Measurements from ENCODE around the gene ASL. TPM values are rescaled to one million over a fixed set of nuclear protein-coding genes. Genes with fewer than 3 reads are reported as not detected.
"Not testable (repeated sequence)": the region's sequence is repeated elsewhere in the genome, so short reads cannot be mapped to it uniquely, and the experiment has no call there.

Gene ASL
- total and polyA plus RNA-seq, 9 of the 15 experiments (the other 6 are each of a cell fraction or from before 2014, with no cell fraction given), result 2.6 to 67.0 (median 33.3) TPM

GRCh38 chr7:66123175-66123528 is 47.5 kb downstream of the ASL start:
- WGBS (ENCODE audit: insufficient coverage, low coverage, missing lambda C conversion rate), result 94% methylated on average over 9 of the region's 9 CpGs
- ATAC-seq (no peak), FAIRE-seq (no peak), DNase-seq (ENCODE audit: extremely low read depth in 1 of 4, low spot score in 3 of 4) (no peak)
- Histone ChIP-seq H3K27ac (ENCODE audit: extremely low read depth, low read depth, low read length) (no peak overlapping the region), H3K4me1 (replicated peaks in 1 of 2; ENCODE audit: control insufficient read depth in 2 of 2, insufficient read depth in 2 of 2, low read length in 2 of 2) (peaks cover 13 to 20% of the 10 kb centered on the region in 2 experiments), H3K27me3 (ENCODE audit: control insufficient read depth in 2 of 2, insufficient read depth in 2 of 2, low read length in 2 of 2) (no peaks in the 10 kb centered on the region), H3K36me3 (ENCODE audit: control insufficient read depth, insufficient read depth, low read length) (peaks cover 69% of the 10 kb centered on the region), H3K9me1 (ENCODE audit: control insufficient read depth, insufficient read depth, low read length) (peaks cover 9% of the 10 kb centered on the region), H3K4me2 (ENCODE audit: insufficient read depth, low read length) (no peak overlapping the region), H3K79me2 (ENCODE audit: control insufficient read depth, insufficient read depth, low read length) (peaks cover 91% of the 10 kb centered on the region), H4K20me1 (replicated peaks; ENCODE audit: control insufficient read depth, insufficient read depth, low read length) (peaks cover 26% of the 10 kb centered on the region), H3K4me3 (no peak overlapping the region), H3K9me3 (replicated peaks; ENCODE audit: control insufficient read depth, insufficient read depth, low read depth, low read length) (no peaks in the 10 kb centered on the region), H3K9ac (ENCODE audit: insufficient read depth in 1 of 2, low read depth in 2 of 2, low read length in 2 of 2) (no peak overlapping the region), H2AFZ (ENCODE audit: low read depth, low read length) (no peak overlapping the region)
- TF ChIP-seq MAFF (IDR thresholded peaks at IDR 0.05; ENCODE audit: low read length), result peak; percentile 35; the same call in 1 of the 2 replicates
- no peak for TF ChIP-seq SMAD3 (CRISPR knock-in tag; conservative IDR thresholded peaks at IDR 0.05)
- TF ChIP-seq MAFK (IDR thresholded peaks at IDR 0.05; ENCODE audit: low read length), result peak; percentile 27; the same call in 1 of the 2 replicates
- peak; percentile 51; the same call in 1 of the 2 replicates for TF ChIP-seq C11orf30 (IDR thresholded peaks at IDR 0.05; ENCODE audit: low read depth)
- no peak for TF ChIP-seq KAT8 (IDR thresholded peaks at IDR 0.05; ENCODE audit: low read depth)
- no peak for TF ChIP-seq PCBP2 (IDR thresholded peaks at IDR 0.05; ENCODE audit: low read depth, low read length, poor library complexity, severe bottlenecking)
- peak; percentile 72 for TF ChIP-seq ZNF316 (IDR thresholded peaks at IDR 0.05)
- TF ChIP-seq ZBTB1 (CRISPR knock-in tag; IDR thresholded peaks at IDR 0.05; ENCODE audit: borderline replicate concordance, low read depth), result no peak
- no peak for TF ChIP-seq HNRNPK (IDR thresholded peaks at IDR 0.05; ENCODE audit: low read depth, low read length, poor library complexity, severe bottlenecking)
- no peak for TF ChIP-seq ZSCAN32 (CRISPR knock-in tag; IDR thresholded peaks at IDR 0.05)
- no peak for TF ChIP-seq MYC (IDR thresholded peaks at IDR 0.05; ENCODE audit: low read depth, low read length)
- no peak for TF ChIP-seq MYC (CRISPR knock-in tag; IDR thresholded peaks at IDR 0.05; ENCODE audit: borderline replicate concordance, low read depth)
- TF ChIP-seq SMAD2 (IDR thresholded peaks at IDR 0.05; ENCODE audit: low read depth, low read length), result no peak
- ChIA-PET POLR2A (interaction anchor here (1.3 to 2.6 kb wide), 3 partner anchors 8 to 12 kb away, joined by 3 to 10 read pairs (median 3); partner anchors contain the start of gene CRCP), CTCF (ENCODE audit: low intra/inter-chr PET ratio) (no interaction called here)
- intact Hi-C loops (cut with micrococcal nuclease) (no loop called here), in situ Hi-C loops (cut with MboI) (loop anchor here (5.0 kb wide), 1 partner anchor 86 kb away; no protein-coding TSS in a partner anchor)
- no TSS peak for BruUV-seq (replicated peaks)

GRCh38 chr7:66124569-66124861 is 48.9 kb downstream of the ASL start:
- H3K4me3 ChIP-seq; H3K27me3 ChIP-seq (ENCODE audit: control insufficient read depth in 2 of 2, insufficient read depth in 2 of 2, low read length in 2 of 2); ATAC-seq; FAIRE-seq; H3K9ac ChIP-seq (ENCODE audit: insufficient read depth in 1 of 2, low read depth in 2 of 2, low read length in 2 of 2); intact Hi-C loops (cut with micrococcal nuclease); H3K4me2 ChIP-seq (ENCODE audit: insufficient read depth, low read length); CTCF ChIA-PET (ENCODE audit: low intra/inter-chr PET ratio); H2AFZ ChIP-seq (ENCODE audit: low read depth, low read length); H3K9me3 ChIP-seq (replicated peaks; ENCODE audit: control insufficient read depth, insufficient read depth, low read depth, low read length); H3K27ac ChIP-seq (ENCODE audit: extremely low read depth, low read depth, low read length); BruUV-seq (replicated peaks); H3K9me1 ChIP-seq (ENCODE audit: control insufficient read depth, insufficient read depth, low read length); DNase-seq (ENCODE audit: extremely low read depth in 1 of 4, low spot score in 3 of 4): not testable (repeated sequence)
- whole genome bisulfite sequencing (ENCODE audit: insufficient coverage, low coverage, missing lambda C conversion rate), result 64% methylated on average over 5 of the region's 5 CpGs
- H4K20me1 ChIP-seq (replicated peaks; ENCODE audit: control insufficient read depth, insufficient read depth, low read length), result peaks cover 16% of the 10 kb centered on the region
- POLR2A ChIA-PET, result interaction anchor here (0.7 to 2.6 kb wide), 2 partner anchors 9 to 41 kb away, joined by 3 to 10 read pairs; partner anchors contain the start of gene CRCP
- in situ Hi-C loops (cut with MboI), result loop anchor here (5.0 kb wide), 1 partner anchor 87 kb away; no protein-coding TSS in a partner anchor
- H3K4me1 ChIP-seq (replicated peaks in 1 of 2; ENCODE audit: control insufficient read depth in 2 of 2, insufficient read depth in 2 of 2, low read length in 2 of 2), result peaks cover 11 to 13% of the 10 kb centered on the region in 2 experiments
- peaks cover 88% of the 10 kb centered on the region for H3K79me2 ChIP-seq (ENCODE audit: control insufficient read depth, insufficient read depth, low read length)
- peaks cover 63% of the 10 kb centered on the region; the same call in 2 of the 3 replicates for H3K36me3 ChIP-seq (ENCODE audit: control insufficient read depth, insufficient read depth, low read length)

All from K562 (cell line).